LNCAP (cell line): ENCODE results near the gene CRYL1.

Experiments
- TF ChIP-seq, protein P1 (sequence below): fragments of 450-650 bp; IDR thresholded peaks from 2 replicates; pipeline ENCODE4 v1.5.1; 2017; ENCODE audit warnings: mild to moderate bottlenecking

The CRYL1 gene

DNA sequence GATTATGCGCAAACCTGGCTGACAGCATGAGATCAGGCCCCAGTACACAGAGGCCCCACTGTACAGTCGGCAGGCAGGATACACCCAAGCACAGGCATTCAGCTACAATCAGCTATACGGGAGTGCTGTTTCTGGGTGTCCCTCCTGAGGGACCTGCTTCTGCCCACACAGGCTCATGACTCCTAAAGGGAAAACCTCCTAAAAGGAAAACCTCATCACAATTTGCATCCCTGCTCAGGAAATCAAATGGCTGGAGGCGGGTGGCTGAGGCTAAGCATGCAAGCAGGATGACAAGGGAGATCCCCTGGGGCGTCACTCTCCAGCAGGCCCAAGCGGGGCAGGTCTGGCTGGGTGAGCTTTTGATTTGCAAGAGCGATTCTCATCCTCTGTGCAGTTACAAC lies 99.8 kb downstream of the CRYL1 start:
- TF ChIP-seq, protein P1, sequence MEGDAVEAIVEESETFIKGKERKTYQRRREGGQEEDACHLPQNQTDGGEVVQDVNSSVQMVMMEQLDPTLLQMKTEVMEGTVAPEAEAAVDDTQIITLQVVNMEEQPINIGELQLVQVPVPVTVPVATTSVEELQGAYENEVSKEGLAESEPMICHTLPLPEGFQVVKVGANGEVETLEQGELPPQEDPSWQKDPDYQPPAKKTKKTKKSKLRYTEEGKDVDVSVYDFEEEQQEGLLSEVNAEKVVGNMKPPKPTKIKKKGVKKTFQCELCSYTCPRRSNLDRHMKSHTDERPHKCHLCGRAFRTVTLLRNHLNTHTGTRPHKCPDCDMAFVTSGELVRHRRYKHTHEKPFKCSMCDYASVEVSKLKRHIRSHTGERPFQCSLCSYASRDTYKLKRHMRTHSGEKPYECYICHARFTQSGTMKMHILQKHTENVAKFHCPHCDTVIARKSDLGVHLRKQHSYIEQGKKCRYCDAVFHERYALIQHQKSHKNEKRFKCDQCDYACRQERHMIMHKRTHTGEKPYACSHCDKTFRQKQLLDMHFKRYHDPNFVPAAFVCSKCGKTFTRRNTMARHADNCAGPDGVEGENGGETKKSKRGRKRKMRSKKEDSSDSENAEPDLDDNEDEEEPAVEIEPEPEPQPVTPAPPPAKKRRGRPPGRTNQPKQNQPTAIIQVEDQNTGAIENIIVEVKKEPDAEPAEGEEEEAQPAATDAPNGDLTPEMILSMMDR, result no peak

DNA sequence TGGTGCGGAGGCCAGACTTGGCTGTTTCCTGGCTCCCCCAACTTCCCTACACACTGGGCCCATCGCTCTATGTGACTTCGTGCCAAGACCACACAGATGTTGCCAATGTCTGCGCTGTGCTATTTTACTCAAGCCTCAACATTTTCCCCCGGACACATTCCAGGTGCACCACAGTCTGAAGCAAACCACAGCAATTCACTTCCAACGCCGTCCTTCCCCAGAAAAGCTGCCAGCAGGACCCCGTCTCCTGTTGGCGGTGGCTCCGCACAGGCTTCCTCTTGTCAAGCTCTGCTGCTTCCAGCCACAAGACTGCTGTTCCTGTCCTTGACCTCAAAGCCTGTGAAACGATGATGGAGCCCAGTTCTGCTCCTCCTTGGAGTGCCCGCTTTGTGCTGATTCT lies 100.7 kb downstream of the CRYL1 start:
- TF ChIP-seq, protein P1, result no peak

DNA sequence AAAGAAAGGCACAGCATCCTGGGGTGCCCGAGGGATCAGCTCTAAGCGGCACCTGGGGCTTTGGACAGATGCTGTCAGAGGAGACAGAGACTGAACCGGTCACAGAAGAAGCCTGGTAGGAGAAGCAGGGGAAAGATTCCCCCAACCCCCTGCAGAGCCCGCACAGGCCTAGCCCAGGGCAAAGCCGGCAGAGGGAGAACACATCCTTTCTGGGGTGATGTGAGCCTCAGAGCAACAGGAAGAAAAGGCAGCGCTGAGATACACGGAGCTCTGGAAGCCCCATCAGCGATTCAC lies 101.2 kb downstream of the CRYL1 start:
- TF ChIP-seq, protein P1, result no peak

DNA sequence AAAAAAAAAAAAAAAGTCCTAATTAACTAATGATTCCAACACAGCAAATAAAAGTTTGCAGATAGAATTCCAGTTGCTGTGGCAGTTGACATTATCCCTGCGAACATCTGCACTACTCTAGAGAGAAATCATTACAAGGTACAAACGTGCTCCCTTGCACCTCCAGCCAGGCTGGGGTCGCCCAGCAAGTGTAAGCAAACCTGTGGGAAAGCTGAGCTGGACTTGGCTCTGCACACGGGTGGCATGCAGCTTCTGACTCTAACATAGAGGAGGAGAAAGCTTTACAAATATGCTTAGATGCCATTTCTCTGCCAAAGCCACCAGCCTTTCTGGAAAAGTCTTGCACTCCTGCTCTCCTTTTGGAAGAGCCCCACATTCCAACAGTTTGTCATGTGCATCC lies 103.3 kb downstream of the CRYL1 start:
- TF ChIP-seq, protein P1, result no peak

DNA sequence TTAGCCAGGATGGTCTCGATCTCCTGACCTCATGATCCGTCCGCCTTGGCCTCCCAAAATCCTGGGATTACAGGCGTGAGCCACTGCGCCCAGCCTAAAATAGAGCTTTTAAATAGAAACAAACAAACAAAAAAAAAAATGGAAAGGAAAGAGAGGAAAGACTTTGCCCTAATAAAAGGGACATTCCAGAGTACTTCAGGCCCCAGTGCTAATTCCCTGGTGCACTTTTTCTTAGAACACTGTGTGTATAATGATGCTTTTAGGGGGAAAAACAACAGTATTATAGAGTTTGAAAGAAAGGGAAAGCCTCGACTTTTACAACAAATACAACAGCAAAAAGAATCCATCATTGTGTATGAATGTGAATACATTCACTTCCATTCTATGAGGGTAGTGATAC lies 104.7 kb downstream of the CRYL1 start:
- TF ChIP-seq, protein P1, result no peak

DNA sequence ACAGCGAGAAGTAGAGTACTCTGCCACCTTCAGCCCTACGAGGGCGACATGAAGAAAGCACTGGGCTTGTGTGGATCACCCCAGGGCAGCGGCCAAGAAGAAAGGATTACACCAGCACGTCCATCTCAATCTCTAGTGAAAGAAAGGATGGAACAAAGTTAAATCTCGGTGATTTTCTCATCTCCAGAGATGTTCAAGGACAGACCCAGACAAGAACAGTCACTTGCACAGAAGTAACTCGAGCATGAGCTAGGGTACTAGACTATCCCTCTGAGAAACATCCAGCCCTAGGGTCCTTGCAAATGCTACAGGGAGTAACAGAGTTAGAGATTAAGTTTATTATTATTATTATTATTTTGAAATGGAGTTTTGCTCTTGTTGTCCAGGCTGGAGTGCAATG lies 106.7 kb downstream of the CRYL1 start:
- TF ChIP-seq, protein P1, result no peak

DNA sequence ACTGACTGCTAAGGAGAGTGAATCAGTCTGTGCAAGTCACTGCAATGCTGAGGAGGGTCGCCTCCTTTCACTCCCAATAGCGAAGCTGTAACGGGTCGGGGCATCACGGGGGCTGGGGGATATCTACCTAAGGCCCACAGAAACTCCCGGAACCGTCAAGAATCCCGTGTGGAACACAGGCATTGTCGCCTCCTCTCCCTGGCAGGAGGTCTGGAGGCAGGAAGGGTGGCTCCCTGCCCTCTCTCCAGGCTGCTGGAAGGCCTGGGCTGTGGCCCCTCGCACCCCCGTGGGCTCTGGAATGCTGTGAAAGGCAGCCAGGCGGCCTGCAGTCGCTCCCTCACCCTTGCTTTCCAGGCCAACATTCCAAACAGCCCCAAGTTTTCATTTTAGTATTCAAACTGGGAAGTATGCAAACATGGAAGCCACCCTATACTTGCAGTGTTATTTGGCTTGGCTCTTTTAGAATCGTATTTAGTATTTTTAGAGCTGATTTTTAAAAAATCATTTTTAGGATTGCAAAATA lies 109.4 kb downstream of the CRYL1 start:
- TF ChIP-seq, protein P1, result no peak

DNA sequence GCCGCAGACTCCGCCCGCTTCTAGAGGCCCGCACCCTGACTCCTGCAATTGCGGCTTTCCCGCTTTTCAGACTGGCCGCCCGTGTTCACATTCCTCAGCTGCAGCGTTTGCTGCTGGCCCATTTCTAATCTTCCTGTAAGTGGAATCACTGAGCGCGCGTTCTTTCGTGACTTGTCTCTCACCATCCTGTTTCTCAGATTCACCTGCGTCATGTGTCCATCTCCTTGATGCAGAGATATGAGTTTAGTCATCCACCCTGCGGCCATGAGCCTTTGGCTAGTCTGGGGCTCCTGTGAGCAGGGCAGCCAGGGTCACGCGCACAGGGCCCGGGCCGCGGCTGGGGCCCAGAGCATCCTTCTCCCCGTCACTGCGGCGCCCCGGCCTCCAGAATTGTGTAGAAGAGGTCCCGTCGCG lies 110.0 kb downstream of the CRYL1 start:
- TF ChIP-seq, protein P1, result no peak
